Measurements from ENCODE around the gene YIPF1.

DNA sequence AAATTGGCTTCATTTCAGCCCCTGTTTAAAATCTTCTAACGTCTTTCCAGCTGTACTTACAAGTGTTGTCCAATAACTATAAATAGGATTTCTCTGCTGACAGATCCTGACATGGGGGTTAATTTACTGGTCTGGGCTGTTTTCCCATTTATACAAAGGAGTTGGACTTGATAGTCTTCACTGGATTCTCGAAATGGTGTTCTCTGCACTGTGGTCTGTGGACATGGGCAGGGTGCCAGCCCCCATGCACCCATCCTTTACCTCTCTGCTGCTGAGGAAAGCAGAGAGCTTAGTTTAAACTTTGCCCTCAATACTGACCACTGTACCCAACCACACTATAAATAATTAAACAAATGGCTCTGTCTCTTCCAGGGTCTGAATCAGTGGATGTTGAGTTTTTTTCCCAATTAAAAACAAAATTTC lies 9.6 kb upstream of the YIPF1 start:
- TF ChIP-seq, protein P1, sequence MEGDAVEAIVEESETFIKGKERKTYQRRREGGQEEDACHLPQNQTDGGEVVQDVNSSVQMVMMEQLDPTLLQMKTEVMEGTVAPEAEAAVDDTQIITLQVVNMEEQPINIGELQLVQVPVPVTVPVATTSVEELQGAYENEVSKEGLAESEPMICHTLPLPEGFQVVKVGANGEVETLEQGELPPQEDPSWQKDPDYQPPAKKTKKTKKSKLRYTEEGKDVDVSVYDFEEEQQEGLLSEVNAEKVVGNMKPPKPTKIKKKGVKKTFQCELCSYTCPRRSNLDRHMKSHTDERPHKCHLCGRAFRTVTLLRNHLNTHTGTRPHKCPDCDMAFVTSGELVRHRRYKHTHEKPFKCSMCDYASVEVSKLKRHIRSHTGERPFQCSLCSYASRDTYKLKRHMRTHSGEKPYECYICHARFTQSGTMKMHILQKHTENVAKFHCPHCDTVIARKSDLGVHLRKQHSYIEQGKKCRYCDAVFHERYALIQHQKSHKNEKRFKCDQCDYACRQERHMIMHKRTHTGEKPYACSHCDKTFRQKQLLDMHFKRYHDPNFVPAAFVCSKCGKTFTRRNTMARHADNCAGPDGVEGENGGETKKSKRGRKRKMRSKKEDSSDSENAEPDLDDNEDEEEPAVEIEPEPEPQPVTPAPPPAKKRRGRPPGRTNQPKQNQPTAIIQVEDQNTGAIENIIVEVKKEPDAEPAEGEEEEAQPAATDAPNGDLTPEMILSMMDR (IDR thresholded peaks at IDR 0.05), result no peak
- no peak for TF ChIP-seq POLR2A (IDR thresholded peaks at IDR 0.05)
